HG03469 (cell line): ENCODE measurements around the gene OR10A4.
"Not testable (repeated sequence)": the region's sequence is repeated elsewhere in the genome, so short reads cannot be mapped to it uniquely, and the experiment has no call there.

Experiments used
- ATAC-seq: cut with Tn5 transposase; IDR thresholded peaks from one replicate; pipeline ENCODE4 v1.9.1; 2021; ENCODE audit warnings: mild to moderate bottlenecking, moderate library complexity, moderate number of reproducible peaks; ENCODE audit not compliant: unreplicated experiment

Gene OR10A4

DNA sequence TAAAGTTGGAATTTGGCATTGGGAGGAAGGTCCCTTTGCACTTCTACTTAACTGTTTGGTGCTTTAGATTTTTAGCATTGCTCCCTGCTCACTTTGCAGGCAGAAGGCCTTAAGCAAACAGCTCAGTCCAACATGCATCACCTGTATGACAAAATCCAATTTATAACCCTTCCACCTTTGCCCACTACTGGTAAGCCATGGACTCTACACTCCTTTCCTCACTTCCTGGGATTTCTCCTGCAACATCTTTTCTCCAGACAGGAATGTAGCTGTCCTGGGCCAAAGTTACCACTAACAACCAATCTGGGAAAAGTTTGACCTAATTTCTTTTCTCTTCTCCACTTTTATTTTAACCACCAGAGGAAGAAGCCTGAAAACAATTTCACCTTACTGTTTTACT lies 17.7 kb downstream of the OR10A4 start:
- no peak for ATAC-seq

DNA sequence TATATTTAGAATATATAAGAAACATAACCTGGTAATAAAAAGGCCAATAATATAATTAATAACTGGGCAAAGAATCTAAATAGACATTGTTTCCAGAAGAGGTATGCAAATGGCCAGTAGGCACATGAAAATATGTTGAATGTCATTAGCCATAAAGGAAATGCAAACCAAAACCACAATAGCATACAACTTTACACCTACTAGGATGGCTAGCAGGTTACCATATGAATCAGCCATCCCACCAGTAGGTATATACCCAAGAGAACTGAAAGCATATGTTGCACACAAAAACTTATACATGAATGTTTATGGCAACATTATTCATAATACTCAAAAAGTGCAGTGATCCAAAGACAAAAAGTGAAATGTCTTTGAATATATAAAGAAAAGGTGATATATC lies 18.6 kb downstream of the OR10A4 start:
- ATAC-seq = peak; percentile 98

DNA sequence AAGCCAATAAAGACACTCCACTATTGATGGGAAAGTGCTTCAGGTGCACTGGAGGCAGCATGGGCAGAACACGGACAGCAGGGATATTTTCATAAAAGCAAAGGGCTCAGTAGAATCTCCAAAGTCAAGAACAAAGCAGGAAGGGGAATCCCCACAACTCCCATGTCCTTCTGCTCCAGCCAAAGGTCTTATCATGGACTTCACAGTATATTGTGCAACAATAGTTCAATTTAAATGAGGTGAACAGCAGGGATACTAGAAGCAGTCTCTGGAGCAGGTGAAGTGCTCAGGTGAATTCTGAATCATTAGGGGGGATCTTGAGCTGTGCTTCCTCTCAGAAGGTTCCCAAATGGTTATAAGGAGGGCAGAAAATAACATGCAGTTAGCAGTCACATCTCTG lies 22.5 kb downstream of the OR10A4 start:
- ATAC-seq = no peak

DNA sequence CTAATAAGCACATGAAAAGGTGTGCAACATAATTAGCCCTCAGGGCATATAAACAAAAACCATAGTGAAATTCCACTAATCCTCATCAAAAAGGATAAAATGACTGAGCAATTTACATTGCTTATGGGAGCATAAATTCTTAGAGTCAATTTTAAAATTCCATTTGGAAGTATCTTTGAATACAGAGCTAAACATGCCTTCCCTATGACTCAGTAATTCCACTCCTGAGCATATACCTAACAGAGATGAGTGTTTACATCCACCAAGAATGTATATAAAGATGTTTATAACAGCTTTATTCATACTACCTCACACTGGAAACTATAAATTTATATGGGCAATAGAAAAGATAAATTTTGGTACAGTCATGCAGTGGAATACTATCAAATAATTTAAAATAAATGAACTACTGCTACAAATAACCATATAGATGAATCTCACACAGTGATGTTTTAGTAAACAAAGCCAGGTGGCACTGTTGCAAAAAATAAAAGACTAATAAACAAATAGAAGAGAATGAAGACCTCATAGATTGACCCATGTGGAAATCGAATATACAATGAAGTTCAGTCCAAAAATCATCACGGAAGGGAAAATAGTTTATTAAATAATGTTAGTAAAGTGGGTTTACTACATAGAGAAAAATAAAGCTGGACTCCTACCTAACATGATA lies 24.0 kb downstream of the OR10A4 start:
- no peak for ATAC-seq

DNA sequence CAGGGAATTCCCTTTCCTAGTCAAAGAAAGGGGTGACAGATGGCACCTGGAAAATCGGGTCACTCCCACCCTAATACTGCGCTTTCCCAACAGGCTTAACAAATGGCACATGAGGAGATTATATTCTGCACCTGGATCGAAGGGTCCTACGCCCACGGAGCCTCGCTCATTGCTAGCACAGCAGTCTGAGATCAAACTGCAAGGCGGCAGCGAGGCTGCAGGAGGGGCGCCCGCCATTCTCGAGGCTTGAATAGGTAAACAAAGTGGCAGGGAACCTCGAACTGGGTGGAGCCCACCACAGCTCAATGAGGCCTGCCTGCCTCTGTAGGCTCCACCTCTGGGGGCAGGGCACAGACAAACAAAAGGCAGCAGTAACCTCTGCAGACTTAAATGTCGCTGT lies 28.4 kb downstream of the OR10A4 start:
- not testable (repeated sequence) for ATAC-seq

DNA sequence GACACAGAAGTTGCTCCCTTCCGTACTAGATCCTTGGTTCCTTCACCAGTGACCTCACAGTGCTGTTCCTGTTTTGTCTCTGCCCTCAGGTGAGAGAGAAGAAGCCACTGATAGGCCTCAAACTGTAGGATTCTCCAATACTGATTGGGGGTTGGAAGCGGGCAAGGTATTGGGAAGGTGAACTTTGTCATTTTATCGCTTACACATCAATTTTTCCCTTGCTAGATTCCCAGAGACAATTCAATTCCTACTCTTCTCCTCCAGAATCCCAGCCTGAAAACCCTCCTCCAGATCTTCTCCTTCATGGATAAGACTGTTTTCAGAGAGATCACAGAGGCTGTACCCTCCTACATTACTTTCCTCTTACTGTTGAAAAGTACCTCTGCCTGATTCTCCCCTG lies 35.0 kb downstream of the OR10A4 start:
- ATAC-seq = no peak

DNA sequence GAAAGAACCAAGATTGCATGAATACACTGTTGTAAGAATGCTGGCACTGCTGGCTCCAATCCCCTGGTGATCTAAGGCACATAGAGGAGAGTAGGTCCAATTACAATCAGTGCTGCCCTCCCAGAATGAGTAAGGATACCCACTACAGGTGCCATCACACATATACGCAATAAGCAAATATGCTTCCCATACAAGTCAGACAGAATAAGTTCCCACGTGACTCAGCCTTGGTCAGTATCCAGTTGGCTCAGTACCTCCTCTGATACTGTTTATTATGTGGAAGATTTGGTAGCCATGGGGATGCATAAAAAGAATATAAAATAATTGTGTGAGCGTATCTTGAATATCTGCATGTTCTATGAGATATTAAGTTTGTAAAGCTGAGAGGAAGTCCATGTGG lies 35.5 kb downstream of the OR10A4 start:
- no peak for ATAC-seq

DNA sequence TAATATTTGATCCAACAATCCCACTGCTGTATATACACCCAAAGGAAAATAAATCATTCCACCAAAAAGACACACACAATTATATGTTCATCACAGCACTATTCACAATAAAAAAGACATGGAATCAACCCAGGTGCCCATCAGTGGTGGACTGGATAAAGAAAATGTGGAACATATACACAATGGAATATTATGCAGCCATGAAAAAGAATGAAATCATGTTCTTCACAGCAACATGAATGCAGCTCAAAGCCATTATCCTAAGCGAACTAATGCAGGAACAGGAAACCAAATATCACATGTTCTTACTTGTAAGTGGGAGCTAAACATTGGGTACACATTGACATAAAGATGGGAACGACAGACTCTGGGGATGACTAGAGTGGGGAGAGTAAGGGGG lies 43.3 kb downstream of the OR10A4 start:
- no peak for ATAC-seq

DNA sequence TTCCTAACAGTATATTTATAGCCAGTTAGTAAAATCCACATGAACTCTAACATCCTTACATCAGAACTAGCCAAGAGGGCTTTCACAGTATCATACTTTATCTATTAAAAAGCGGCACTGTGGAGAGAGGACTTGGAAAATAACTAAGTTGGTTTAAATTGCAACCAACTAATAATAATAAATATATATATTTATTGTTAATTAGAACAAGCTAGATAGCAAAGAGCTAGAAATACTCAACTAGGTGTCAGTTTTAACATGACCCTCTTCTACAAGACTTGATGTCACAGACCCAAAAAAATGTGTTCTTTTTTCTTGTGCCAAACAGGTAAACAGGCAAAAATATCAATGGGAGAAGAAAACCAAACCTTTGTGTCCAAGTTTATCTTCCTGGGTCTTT lies 44.3 kb downstream of the OR10A4 start, which contains the start of gene OR2D3:
TSS of gene OR2D3 (plus strand) at position 301 of the 400 bp plus-strand sequence. CDS start at position 301, 0 bp downstream.
- no peak for ATAC-seq

DNA sequence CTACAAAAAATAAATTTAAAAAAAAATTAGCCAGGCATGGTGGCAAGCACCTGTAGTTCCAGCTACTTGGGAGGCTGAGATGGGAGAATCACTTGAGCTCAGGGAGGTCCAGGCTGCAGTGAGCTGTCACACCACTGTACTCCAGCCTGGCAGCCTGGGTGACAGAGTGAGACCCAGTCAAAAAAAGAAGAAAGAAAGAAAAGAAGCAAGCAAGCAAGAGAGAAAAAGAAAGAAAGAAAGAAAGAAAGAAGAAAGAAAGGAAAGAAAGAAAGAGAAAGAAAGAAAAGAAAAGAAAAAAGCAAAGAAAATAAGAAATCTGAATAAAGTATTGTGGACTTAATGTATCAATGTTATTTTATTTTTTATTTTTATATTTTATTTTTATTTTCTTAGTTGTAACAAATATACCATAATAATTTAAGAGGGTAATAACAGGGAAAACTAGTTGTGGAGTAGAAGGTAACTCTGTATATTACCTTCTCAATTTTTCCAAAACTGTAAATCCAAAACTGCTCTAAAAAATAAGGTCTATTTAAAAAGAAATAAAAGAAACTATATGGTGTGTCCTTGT lies 48.7 kb downstream of the OR10A4 start:
- no peak for ATAC-seq

DNA sequence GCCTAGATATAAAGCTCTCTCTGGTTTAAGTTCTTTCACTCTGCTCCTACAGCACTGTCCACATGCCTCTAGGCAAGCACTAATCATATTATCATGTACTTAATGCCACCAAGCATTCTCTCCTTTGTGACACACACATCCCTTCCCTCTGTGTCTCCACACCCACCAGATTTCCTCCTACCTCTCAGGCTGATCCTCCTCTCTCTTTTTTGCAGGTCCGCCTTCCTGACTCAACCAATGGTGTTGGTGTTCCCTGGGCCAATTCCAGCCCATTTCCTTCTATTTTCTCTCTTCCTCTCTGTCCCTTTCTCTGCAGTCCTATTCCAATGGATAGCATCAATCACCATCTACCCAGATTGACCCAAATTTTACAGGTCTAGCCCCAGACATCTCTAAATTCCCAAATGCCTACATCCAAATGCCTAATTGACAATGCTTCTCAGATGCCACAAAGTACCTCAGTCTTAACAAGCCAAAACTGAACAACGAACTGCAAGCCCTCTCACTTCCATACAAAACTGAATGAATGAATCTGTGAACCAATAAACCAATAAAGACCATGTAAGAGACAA lies 49.3 kb downstream of the OR10A4 start:
- ATAC-seq = no peak

DNA sequence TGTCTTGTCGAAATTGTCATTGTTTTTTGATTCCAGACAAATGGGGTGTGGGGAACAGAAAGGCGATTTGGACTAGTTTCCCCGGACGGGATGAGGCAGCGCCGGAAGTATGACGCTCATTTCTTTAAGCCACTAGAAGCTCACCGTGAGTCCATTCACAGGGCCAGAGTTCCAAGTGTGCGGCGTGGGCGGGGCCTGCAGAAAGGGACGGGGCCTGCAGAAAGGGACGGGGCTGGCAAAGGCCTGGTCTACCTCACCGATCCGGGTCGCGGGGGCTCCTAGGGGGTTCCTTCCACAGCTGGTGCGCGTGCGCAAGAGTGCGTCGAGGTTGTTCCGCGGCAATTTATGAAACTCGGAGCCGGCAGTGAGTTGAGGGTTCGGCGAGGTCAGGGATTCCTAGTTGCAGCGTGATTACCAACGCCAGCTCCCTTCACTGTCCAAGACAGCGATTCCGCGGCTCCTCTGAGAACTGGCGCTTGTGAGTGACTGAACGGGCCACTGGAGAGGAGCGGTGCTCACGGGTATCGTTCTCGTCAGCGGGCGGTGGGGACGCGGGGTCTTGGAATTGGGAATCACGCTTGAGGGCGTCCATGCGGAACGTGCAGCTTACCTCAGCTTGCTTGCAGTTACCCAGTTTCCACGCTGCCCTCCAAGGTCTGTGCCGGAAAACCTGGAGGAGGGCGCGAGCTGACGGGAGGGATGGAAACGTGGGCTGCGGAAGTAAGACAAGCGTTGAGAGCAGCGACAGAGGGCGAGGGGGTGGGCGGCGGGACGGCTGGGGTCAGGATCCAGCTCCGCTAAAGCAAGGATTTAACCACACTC lies 50.0 kb downstream of the OR10A4 start, which contains the start of gene ZNF215:
TSS of gene ZNF215 (plus strand) at position 219 of the 822 bp plus-strand sequence. CDS start 5,847 bp downstream, outside the sequence.
- ATAC-seq = peak; percentile 53

DNA sequence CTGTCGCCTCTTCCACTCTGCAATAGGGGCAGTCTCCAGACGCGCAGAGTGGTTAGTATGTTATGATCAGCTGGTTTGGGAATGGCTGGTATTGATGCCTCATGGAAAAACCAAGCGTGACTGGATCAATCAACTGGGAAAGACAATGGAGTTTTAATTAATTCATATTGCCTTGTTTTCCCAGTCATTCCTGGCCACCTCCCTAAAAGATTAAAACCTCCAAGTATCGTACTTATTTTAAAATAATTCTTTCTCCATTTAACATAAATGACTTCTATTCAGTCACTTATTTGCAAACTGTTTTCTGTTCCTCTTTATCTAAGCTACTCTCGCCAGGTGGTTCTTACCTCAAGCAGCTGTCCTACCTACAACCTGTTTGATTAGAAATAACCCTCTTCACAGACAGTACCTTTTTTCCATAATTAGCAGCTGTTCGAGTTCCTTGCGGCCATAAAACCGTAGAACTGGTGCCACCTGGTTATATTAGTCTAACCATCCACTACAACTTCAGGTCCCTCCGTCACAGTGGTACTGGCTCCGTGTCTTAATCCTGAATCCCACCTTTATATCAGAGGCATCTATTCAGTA lies 50.7 kb downstream of the OR10A4 start:
- ATAC-seq = peak; percentile 69
